Measurements from ENCODE around the gene ADAM12. TPM values are rescaled to one million over a fixed set of nuclear protein-coding genes. Genes with fewer than 3 reads are reported as not detected.

Gene ADAM12
- polyA plus RNA-seq, 1 donor from 2014 or later: 0.09 TPM

DNA sequence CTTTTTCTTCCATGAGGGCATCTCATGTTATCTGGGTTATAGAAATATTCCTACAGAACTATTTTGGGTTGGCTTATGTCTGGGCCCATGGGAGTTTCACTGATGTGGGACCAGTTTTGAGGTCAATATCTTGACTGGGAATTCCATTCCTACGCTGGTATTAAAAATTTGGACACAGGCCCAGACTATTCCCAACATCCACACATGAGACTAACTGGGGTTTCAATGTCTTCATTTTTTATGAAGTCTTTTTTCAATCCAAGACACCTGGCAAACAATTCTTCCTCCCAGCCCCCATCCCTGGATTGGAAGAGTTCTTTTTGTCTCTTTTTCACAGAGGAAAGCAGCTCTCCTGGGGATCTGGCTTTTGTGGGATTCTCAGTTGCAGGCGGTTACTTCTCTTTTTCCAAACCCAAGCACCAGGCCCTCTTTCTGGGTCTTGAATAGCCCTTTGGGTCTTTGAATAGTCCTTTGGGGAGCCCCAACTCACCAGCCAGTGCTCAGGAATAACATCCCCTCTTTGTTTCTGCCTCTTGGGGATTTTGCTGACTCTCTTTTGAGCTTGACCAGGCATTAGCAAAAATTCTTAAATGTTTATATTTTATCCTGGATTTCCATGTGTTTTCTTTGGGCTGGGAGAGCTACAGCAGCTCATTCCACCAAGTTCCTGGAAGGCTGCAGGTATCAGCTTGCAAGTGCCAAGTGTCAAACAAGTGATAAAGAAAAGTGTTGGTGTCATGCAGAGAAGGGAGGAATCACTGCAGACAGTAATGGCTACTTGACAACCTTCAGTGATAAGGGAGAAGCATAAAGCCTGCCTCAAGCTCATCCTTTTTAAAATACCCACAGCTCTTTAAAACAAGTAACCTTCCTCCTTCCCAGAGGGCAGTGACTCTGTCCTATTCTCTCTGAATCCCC is 234.3 kb downstream of the ADAM12 start:
- H3K4me3 ChIP-seq (ENCODE audit: low read length): no peak overlapping the region
- H3K27me3 ChIP-seq (ENCODE audit: insufficient read depth, low read depth, low read length): no peaks in the 10 kb centered on the region
- no peak overlapping the region for H3K9ac ChIP-seq (ENCODE audit: low read length)
- no peaks in the 10 kb centered on the region for H3K79me2 ChIP-seq (replicated peaks; ENCODE audit: insufficient read depth, low read length)
- H3K9me2 ChIP-seq (ENCODE audit: insufficient read depth, low read length): no peaks in the 10 kb centered on the region
- no peak overlapping the region for H3K27ac ChIP-seq (ENCODE audit: low read length)
- no peak overlapping the region for H2AFZ ChIP-seq (ENCODE audit: low read depth, low read length)
- no peaks in the 10 kb centered on the region for H3K9me3 ChIP-seq (ENCODE audit: low read length)
- H4K20me1 ChIP-seq (ENCODE audit: insufficient read depth): no peaks in the 10 kb centered on the region
- H3F3A ChIP-seq (ENCODE audit: insufficient read depth, low read length, poor library complexity, severe bottlenecking): no peaks in the 10 kb centered on the region
- H3K36me3 ChIP-seq (ENCODE audit: insufficient read depth, low read length): no peaks in the 10 kb centered on the region
- H3K4me2 ChIP-seq (ENCODE audit: low read length): peak overlapping the region; percentile 13
- TF ChIP-seq EP300 (conservative IDR thresholded peaks at IDR 0.05; ENCODE audit: poor library complexity, severe bottlenecking): peak; percentile 61
- no peak for TF ChIP-seq RAD21 (conservative IDR thresholded peaks at IDR 0.05)
- TF ChIP-seq, protein P1, sequence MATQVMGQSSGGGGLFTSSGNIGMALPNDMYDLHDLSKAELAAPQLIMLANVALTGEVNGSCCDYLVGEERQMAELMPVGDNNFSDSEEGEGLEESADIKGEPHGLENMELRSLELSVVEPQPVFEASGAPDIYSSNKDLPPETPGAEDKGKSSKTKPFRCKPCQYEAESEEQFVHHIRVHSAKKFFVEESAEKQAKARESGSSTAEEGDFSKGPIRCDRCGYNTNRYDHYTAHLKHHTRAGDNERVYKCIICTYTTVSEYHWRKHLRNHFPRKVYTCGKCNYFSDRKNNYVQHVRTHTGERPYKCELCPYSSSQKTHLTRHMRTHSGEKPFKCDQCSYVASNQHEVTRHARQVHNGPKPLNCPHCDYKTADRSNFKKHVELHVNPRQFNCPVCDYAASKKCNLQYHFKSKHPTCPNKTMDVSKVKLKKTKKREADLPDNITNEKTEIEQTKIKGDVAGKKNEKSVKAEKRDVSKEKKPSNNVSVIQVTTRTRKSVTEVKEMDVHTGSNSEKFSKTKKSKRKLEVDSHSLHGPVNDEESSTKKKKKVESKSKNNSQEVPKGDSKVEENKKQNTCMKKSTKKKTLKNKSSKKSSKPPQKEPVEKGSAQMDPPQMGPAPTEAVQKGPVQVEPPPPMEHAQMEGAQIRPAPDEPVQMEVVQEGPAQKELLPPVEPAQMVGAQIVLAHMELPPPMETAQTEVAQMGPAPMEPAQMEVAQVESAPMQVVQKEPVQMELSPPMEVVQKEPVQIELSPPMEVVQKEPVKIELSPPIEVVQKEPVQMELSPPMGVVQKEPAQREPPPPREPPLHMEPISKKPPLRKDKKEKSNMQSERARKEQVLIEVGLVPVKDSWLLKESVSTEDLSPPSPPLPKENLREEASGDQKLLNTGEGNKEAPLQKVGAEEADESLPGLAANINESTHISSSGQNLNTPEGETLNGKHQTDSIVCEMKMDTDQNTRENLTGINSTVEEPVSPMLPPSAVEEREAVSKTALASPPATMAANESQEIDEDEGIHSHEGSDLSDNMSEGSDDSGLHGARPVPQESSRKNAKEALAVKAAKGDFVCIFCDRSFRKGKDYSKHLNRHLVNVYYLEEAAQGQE (IDR thresholded peaks at IDR 0.05; ENCODE audit: borderline replicate concordance): peak; percentile 67
- TF ChIP-seq, protein P2, sequence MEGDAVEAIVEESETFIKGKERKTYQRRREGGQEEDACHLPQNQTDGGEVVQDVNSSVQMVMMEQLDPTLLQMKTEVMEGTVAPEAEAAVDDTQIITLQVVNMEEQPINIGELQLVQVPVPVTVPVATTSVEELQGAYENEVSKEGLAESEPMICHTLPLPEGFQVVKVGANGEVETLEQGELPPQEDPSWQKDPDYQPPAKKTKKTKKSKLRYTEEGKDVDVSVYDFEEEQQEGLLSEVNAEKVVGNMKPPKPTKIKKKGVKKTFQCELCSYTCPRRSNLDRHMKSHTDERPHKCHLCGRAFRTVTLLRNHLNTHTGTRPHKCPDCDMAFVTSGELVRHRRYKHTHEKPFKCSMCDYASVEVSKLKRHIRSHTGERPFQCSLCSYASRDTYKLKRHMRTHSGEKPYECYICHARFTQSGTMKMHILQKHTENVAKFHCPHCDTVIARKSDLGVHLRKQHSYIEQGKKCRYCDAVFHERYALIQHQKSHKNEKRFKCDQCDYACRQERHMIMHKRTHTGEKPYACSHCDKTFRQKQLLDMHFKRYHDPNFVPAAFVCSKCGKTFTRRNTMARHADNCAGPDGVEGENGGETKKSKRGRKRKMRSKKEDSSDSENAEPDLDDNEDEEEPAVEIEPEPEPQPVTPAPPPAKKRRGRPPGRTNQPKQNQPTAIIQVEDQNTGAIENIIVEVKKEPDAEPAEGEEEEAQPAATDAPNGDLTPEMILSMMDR (IDR thresholded peaks at IDR 0.05; ENCODE audit: poor library complexity, severe bottlenecking): no peak
- no peak for TF ChIP-seq TAF1 (IDR thresholded peaks at IDR 0.05; ENCODE audit: low read depth)
- peak; percentile 63 for TF ChIP-seq POLR2AphosphoS5 (IDR thresholded peaks at IDR 0.05)

DNA sequence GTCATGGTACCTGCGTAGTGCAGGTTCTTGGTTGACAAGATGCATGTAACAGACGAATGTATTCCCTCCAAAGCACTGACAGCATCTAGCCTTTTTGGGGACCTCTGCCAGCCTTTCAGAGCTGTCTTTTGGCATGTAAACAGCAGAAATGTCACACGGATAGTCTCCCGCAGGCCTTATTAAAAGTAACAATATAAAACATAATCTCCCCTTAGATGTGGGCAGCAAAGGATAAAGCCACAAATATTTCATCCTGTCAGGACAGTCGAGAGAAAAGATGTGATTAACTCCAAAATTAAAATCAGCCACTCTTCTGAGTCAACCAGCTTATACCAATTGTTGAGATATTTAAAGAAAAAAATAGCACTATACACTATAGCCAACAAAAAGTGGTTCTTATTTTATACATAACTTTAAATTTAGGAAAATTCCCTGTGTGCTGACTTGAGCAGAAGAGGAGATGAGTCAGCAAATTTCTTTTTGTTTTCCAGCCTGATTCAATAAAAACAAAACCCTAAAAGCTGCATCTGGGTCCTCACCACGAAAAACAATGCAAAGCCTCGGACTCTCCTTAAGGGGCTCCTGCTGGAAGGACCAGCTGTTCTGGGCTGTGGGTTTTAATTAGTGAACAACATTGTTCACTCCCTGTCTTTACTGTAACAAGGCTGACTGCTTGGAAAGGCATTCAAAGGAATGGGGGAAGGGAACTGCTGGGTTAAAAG is 240.2 kb downstream of the ADAM12 start:
- Histone ChIP-seq H3K9ac (ENCODE audit: low read length) (no peak overlapping the region), H3K36me3 (ENCODE audit: insufficient read depth, low read length) (no peaks in the 10 kb centered on the region), H2AFZ (ENCODE audit: low read depth, low read length) (no peak overlapping the region), H3K27me3 (ENCODE audit: insufficient read depth, low read depth, low read length) (no peaks in the 10 kb centered on the region), H3K27ac (ENCODE audit: low read length) (no peak overlapping the region), H3K9me2 (ENCODE audit: insufficient read depth, low read length) (no peaks in the 10 kb centered on the region), H3K4me3 (ENCODE audit: low read length) (no peak overlapping the region), H3K9me3 (ENCODE audit: low read length) (no peaks in the 10 kb centered on the region), H4K20me1 (ENCODE audit: insufficient read depth) (no peaks in the 10 kb centered on the region), H3K4me2 (ENCODE audit: low read length) (no peak overlapping the region), H3K79me2 (replicated peaks; ENCODE audit: insufficient read depth, low read length) (no peaks in the 10 kb centered on the region), H3F3A (ENCODE audit: insufficient read depth, low read length, poor library complexity, severe bottlenecking) (no peaks in the 10 kb centered on the region)
- TF ChIP-seq TAF1 (IDR thresholded peaks at IDR 0.05; ENCODE audit: low read depth): no peak
- TF ChIP-seq SMC3 (conservative IDR thresholded peaks at IDR 0.05; ENCODE audit: poor library complexity): no peak
- no peak for TF ChIP-seq MXI1 (conservative IDR thresholded peaks at IDR 0.05; ENCODE audit: poor library complexity, severe bottlenecking)
- no peak for TF ChIP-seq EP300 (conservative IDR thresholded peaks at IDR 0.05; ENCODE audit: poor library complexity, severe bottlenecking)
- TF ChIP-seq POLR2AphosphoS5 (IDR thresholded peaks at IDR 0.05): no peak
- TF ChIP-seq EZH2 (IDR thresholded peaks at IDR 0.05; ENCODE audit: borderline replicate concordance, insufficient read depth, low read length, poor library complexity, severe bottlenecking): no peak
- TF ChIP-seq, protein P2 (IDR thresholded peaks at IDR 0.05; ENCODE audit: poor library complexity, severe bottlenecking): no peak
- no peak for TF ChIP-seq RAD21 (conservative IDR thresholded peaks at IDR 0.05)
- TF ChIP-seq, protein P1 (IDR thresholded peaks at IDR 0.05; ENCODE audit: borderline replicate concordance): no peak
